Measurements from ENCODE around the gene IDUA.
A peak's percentile ranks its signal among the peaks of the same experiment; 100 is the strongest.

The IDUA gene

DNA sequence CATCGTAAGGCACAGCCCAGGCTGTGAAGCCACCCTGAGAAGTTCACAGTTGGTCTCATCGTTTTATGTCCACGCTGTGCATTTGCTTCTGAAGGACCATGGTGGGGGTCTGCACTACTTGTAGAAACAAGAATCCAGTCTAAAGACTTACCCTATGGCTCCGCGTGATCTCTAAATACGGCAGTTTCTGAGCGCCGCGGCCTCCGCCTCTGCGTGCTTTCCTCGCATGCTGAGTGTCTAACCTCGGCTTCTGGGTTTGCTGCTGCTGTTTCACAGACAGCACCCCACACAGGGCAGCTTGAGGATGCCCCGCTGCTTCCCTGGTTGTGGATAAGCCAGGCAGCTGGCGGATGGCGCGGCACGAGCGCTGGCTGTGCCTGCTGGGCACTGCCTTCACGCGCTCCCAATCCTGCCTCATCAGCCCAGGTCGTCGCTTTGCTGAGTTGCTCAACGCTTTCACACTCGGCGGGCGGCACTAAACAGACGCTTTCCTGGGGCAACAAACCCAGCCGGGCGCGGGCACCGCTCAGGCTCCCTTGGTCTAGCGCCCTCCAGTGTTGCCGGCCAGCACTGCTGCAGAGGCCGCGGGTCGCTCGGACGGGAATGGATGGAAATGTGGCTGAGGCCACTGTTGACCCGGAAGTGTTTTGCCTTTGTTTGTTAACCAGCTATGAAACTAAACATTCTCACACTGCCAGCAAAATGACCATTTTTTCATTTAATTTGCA lies 63.8 kb downstream of the IDUA start:
- TF ChIP-seq CEBPB (IDR thresholded peaks at IDR 0.05), result no peak
- no peak for TF ChIP-seq ZBTB7A (IDR thresholded peaks at IDR 0.05; ENCODE audit: low read depth)
- TF ChIP-seq TEAD4 (IDR thresholded peaks at IDR 0.05), result no peak
- TF ChIP-seq NFIC (IDR thresholded peaks at IDR 0.05), result no peak
- no peak for TF ChIP-seq YY1 (IDR thresholded peaks at IDR 0.05; ENCODE audit: low read depth)

GRCh38 chr4:1051472-1051871 lies 64.6 kb downstream of the IDUA start:
- TF ChIP-seq RAD21 (IDR thresholded peaks at IDR 0.05; ENCODE audit: low read depth), result no peak
- TF ChIP-seq USF1 (IDR thresholded peaks at IDR 0.05), result no peak
- no peak for TF ChIP-seq TEAD4 (IDR thresholded peaks at IDR 0.05)
- TF ChIP-seq EGR1 (IDR thresholded peaks at IDR 0.05), result no peak
- no peak for TF ChIP-seq CEBPB (IDR thresholded peaks at IDR 0.05)
- no peak for TF ChIP-seq TAF1 (IDR thresholded peaks at IDR 0.05; ENCODE audit: low read depth)
- no peak for TF ChIP-seq EP300 (IDR thresholded peaks at IDR 0.05; ENCODE audit: borderline replicate concordance)
- TF ChIP-seq NFIC (IDR thresholded peaks at IDR 0.05), result no peak
- TF ChIP-seq YY1 (IDR thresholded peaks at IDR 0.05; ENCODE audit: low read depth), result no peak
- no peak for TF ChIP-seq CREB1 (IDR thresholded peaks at IDR 0.05; ENCODE audit: low read depth)
- TF ChIP-seq MAX (IDR thresholded peaks at IDR 0.05), result no peak
- no peak for TF ChIP-seq ZBTB7A (IDR thresholded peaks at IDR 0.05; ENCODE audit: low read depth)
- TF ChIP-seq REST (IDR thresholded peaks at IDR 0.05; ENCODE audit: low read depth), result no peak
- no peak for TF ChIP-seq FOXM1 (IDR thresholded peaks at IDR 0.05; ENCODE audit: borderline replicate concordance, low read depth)
- TF ChIP-seq TCF12 (IDR thresholded peaks at IDR 0.05; ENCODE audit: low read depth), result no peak

- no peak for TF ChIP-seq CREB1 (IDR thresholded peaks at IDR 0.05; ENCODE audit: low read depth)
- no peak for TF ChIP-seq NFIC (IDR thresholded peaks at IDR 0.05)
- TF ChIP-seq TCF12 (IDR thresholded peaks at IDR 0.05; ENCODE audit: low read depth), result no peak
- TF ChIP-seq USF1 (IDR thresholded peaks at IDR 0.05), result no peak
- TF ChIP-seq EP300 (IDR thresholded peaks at IDR 0.05; ENCODE audit: borderline replicate concordance), result no peak
- no peak for TF ChIP-seq TEAD4 (IDR thresholded peaks at IDR 0.05)
- TF ChIP-seq ZBTB7A (IDR thresholded peaks at IDR 0.05; ENCODE audit: low read depth), result no peak
- TF ChIP-seq TAF1 (IDR thresholded peaks at IDR 0.05; ENCODE audit: low read depth), result no peak
These were observed 65.4 kb downstream of the IDUA start for GRCh38 chr4:1052231-1052671.

DNA sequence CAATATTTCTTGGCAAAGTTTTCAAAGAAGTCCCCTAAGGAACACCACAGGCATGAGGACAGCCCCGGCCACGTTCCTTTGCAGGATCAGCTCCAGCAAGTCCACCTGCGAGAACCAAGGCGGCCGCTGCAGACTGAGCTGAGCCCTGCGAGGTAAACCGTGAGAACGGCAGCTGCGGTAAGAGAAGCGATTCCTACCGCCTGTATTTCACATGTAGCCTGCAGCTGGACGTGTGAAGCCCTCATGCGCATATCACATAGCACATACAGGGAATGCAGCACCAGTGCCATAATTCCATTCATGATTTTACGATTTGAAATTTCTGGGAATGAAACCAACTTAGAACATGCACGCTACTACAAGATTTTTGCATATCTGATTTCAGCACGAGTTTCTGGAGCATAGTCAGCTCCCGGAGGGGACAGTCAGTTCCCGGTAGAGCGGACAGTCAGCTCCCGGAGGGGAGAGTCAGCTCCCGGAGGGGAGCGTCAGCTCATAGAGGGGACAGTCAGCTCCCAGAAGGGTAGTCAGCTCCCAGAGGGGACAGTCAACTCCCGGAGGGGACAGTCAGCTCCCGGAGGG lies 66.3 kb downstream of the IDUA start:
- TF ChIP-seq MAX (IDR thresholded peaks at IDR 0.05) (peak; percentile 51), YY1 (IDR thresholded peaks at IDR 0.05; ENCODE audit: low read depth) (no peak), ZBTB7A (IDR thresholded peaks at IDR 0.05; ENCODE audit: low read depth) (no peak), USF1 (IDR thresholded peaks at IDR 0.05) (no peak), EGR1 (IDR thresholded peaks at IDR 0.05) (no peak), EP300 (IDR thresholded peaks at IDR 0.05; ENCODE audit: borderline replicate concordance) (no peak), FOXM1 (IDR thresholded peaks at IDR 0.05; ENCODE audit: borderline replicate concordance, low read depth) (no peak), NFIC (IDR thresholded peaks at IDR 0.05) (no peak)
